ENCODE measurements around the gene GPHA2.
"Not testable (repeated sequence)": the region's sequence is repeated elsewhere in the genome, so short reads cannot be mapped to it uniquely, and the experiment has no call there.

The GPHA2 gene

GRCh38 chr11:64935359-64936081 lies at the start of gene GPHA2:
Gene GPHA2, minus strand, starts transcription at chr11:64935893. Its CDS starts 433 bp downstream, at chr11:64935460.
- DNase-seq (ENCODE audit: low read depth), result peak; percentile 33
- no peaks in the 10 kb centered on the region for H3K4me1 ChIP-seq (ENCODE audit: control insufficient read depth, insufficient read depth, low read length)
- H3K9ac ChIP-seq (ENCODE audit: low read length), result no peak within 1 kb of the TSS
- H3K27me3 ChIP-seq (replicated peaks; ENCODE audit: control insufficient read depth, insufficient read depth, low read length), result no peaks in the 10 kb centered on the region
- peaks cover 29% of the 10 kb centered on the region for H3K36me3 ChIP-seq (ENCODE audit: control insufficient read depth, insufficient read depth, low read length, severe bottlenecking)
- no peaks in the 10 kb centered on the region for H3K9me3 ChIP-seq (ENCODE audit: control insufficient read depth, low read length)
- no peak within 1 kb of the TSS for H3K4me3 ChIP-seq (ENCODE audit: low read length)

- not testable (repeated sequence) for DNase-seq (ENCODE audit: low read depth); H3K4me3 ChIP-seq (ENCODE audit: low read length)
Observed at GRCh38 chr11:64983339-64983738, 47.6 kb upstream of the GPHA2 start.

GRCh38 chr11:64976651-64977050 lies 41.0 kb upstream of the GPHA2 start:
- Histone ChIP-seq H3K4me3 (ENCODE audit: low read length) (no peak overlapping the region), H3K9me3 (ENCODE audit: control insufficient read depth, low read length) (no peaks in the 10 kb centered on the region), H3K4me1 (ENCODE audit: control insufficient read depth, insufficient read depth, low read length) (peaks cover 6% of the 10 kb centered on the region), H3K27me3 (replicated peaks; ENCODE audit: control insufficient read depth, insufficient read depth, low read length) (peaks cover 14% of the 10 kb centered on the region), H3K36me3 (ENCODE audit: control insufficient read depth, insufficient read depth, low read length, severe bottlenecking) (no peaks in the 10 kb centered on the region), H3K9ac (ENCODE audit: low read length) (no peak overlapping the region)
- DNase-seq (ENCODE audit: low read depth), result no peak

More at GRCh38 chr11:64983339-64983738, 47.6 kb upstream of the GPHA2 start:
- H3K4me1 ChIP-seq (ENCODE audit: control insufficient read depth, insufficient read depth, low read length); H3K36me3 ChIP-seq (ENCODE audit: control insufficient read depth, insufficient read depth, low read length, severe bottlenecking); H3K9ac ChIP-seq (ENCODE audit: low read length); H3K9me3 ChIP-seq (ENCODE audit: control insufficient read depth, low read length); H3K27me3 ChIP-seq (replicated peaks; ENCODE audit: control insufficient read depth, insufficient read depth, low read length): not testable (repeated sequence)

GRCh38 chr11:64974124-64974523 lies 38.4 kb upstream of the GPHA2 start:
- no peaks in the 10 kb centered on the region for H3K36me3 ChIP-seq (ENCODE audit: control insufficient read depth, insufficient read depth, low read length, severe bottlenecking)
- H3K4me1 ChIP-seq (ENCODE audit: control insufficient read depth, insufficient read depth, low read length), result peaks cover 8% of the 10 kb centered on the region
- no peak overlapping the region for H3K4me3 ChIP-seq (ENCODE audit: low read length)
- peaks cover 18% of the 10 kb centered on the region for H3K27me3 ChIP-seq (replicated peaks; ENCODE audit: control insufficient read depth, insufficient read depth, low read length)
- DNase-seq (ENCODE audit: low read depth), result no peak
- no peaks in the 10 kb centered on the region for H3K9me3 ChIP-seq (ENCODE audit: control insufficient read depth, low read length)
- no peak overlapping the region for H3K9ac ChIP-seq (ENCODE audit: low read length)

- no peak for DNase-seq (ENCODE audit: low read depth)
- Histone ChIP-seq H3K36me3 (ENCODE audit: control insufficient read depth, insufficient read depth, low read length, severe bottlenecking) (no peaks in the 10 kb centered on the region), H3K4me1 (ENCODE audit: control insufficient read depth, insufficient read depth, low read length) (peaks cover 8% of the 10 kb centered on the region), H3K9ac (ENCODE audit: low read length) (peak within 1 kb of the TSS; percentile 49), H3K9me3 (ENCODE audit: control insufficient read depth, low read length) (no peaks in the 10 kb centered on the region), H3K27me3 (replicated peaks; ENCODE audit: control insufficient read depth, insufficient read depth, low read length) (peaks cover 13% of the 10 kb centered on the region), H3K4me3 (ENCODE audit: low read length) (peak within 1 kb of the TSS; percentile 66)
Observed at GRCh38 chr11:64971421-64972233, 35.9 kb upstream of the GPHA2 start, which contains the start of gene MAJIN. Gene MAJIN, minus strand, starts transcription at chr11:64972108. Its CDS starts 12,703 bp downstream, at chr11:64959405.

GRCh38 chr11:64970731-64971151 lies 35.0 kb upstream of the GPHA2 start:
- DNase-seq (ENCODE audit: low read depth), result no peak
- H3K4me1 ChIP-seq (ENCODE audit: control insufficient read depth, insufficient read depth, low read length), result peaks cover 8% of the 10 kb centered on the region
- H3K9ac ChIP-seq (ENCODE audit: low read length), result no peak overlapping the region
- H3K4me3 ChIP-seq (ENCODE audit: low read length), result no peak overlapping the region
- H3K36me3 ChIP-seq (ENCODE audit: control insufficient read depth, insufficient read depth, low read length, severe bottlenecking), result no peaks in the 10 kb centered on the region
- H3K27me3 ChIP-seq (replicated peaks; ENCODE audit: control insufficient read depth, insufficient read depth, low read length), result peaks cover 10% of the 10 kb centered on the region
- H3K9me3 ChIP-seq (ENCODE audit: control insufficient read depth, low read length), result no peaks in the 10 kb centered on the region

GRCh38 chr11:64969209-64969608 lies 33.5 kb upstream of the GPHA2 start:
- H3K27me3 ChIP-seq (replicated peaks; ENCODE audit: control insufficient read depth, insufficient read depth, low read length), result peaks cover 10% of the 10 kb centered on the region
- no peak overlapping the region for H3K4me3 ChIP-seq (ENCODE audit: low read length)
- H3K9me3 ChIP-seq (ENCODE audit: control insufficient read depth, low read length), result no peaks in the 10 kb centered on the region
- DNase-seq (ENCODE audit: low read depth), result peak; percentile 34
- H3K9ac ChIP-seq (ENCODE audit: low read length), result no peak overlapping the region
- H3K36me3 ChIP-seq (ENCODE audit: control insufficient read depth, insufficient read depth, low read length, severe bottlenecking), result no peaks in the 10 kb centered on the region
- peaks cover 8% of the 10 kb centered on the region for H3K4me1 ChIP-seq (ENCODE audit: control insufficient read depth, insufficient read depth, low read length)

- H3K4me3 ChIP-seq (ENCODE audit: low read length), result no peak overlapping the region
- peaks cover 10% of the 10 kb centered on the region for H3K27me3 ChIP-seq (replicated peaks; ENCODE audit: control insufficient read depth, insufficient read depth, low read length)
- no peaks in the 10 kb centered on the region for H3K9me3 ChIP-seq (ENCODE audit: control insufficient read depth, low read length)
- H3K9ac ChIP-seq (ENCODE audit: low read length), result no peak overlapping the region
- H3K36me3 ChIP-seq (ENCODE audit: control insufficient read depth, insufficient read depth, low read length, severe bottlenecking), result no peaks in the 10 kb centered on the region
- peaks cover 8% of the 10 kb centered on the region for H3K4me1 ChIP-seq (ENCODE audit: control insufficient read depth, insufficient read depth, low read length)
- no peak for DNase-seq (ENCODE audit: low read depth)
Observed at GRCh38 chr11:64967375-64967774, 31.7 kb upstream of the GPHA2 start.

GRCh38 chr11:64963072-64963631 lies 27.5 kb upstream of the GPHA2 start:
- no peak overlapping the region for H3K9ac ChIP-seq (ENCODE audit: low read length)
- H3K27me3 ChIP-seq (replicated peaks; ENCODE audit: control insufficient read depth, insufficient read depth, low read length), result no peaks in the 10 kb centered on the region
- H3K9me3 ChIP-seq (ENCODE audit: control insufficient read depth, low read length), result no peaks in the 10 kb centered on the region
- H3K4me3 ChIP-seq (ENCODE audit: low read length), result no peak overlapping the region
- H3K36me3 ChIP-seq (ENCODE audit: control insufficient read depth, insufficient read depth, low read length, severe bottlenecking), result no peaks in the 10 kb centered on the region
- DNase-seq (ENCODE audit: low read depth), result no peak
- H3K4me1 ChIP-seq (ENCODE audit: control insufficient read depth, insufficient read depth, low read length), result no peaks in the 10 kb centered on the region

- H3K9me3 ChIP-seq (ENCODE audit: control insufficient read depth, low read length), result no peaks in the 10 kb centered on the region
- no peaks in the 10 kb centered on the region for H3K27me3 ChIP-seq (replicated peaks; ENCODE audit: control insufficient read depth, insufficient read depth, low read length)
- no peak overlapping the region for H3K4me3 ChIP-seq (ENCODE audit: low read length)
- H3K4me1 ChIP-seq (ENCODE audit: control insufficient read depth, insufficient read depth, low read length), result no peaks in the 10 kb centered on the region
- H3K9ac ChIP-seq (ENCODE audit: low read length), result no peak overlapping the region
- H3K36me3 ChIP-seq (ENCODE audit: control insufficient read depth, insufficient read depth, low read length, severe bottlenecking), result no peaks in the 10 kb centered on the region
- peak; percentile 24 for DNase-seq (ENCODE audit: low read depth)
Observed at GRCh38 chr11:64960719-64961118, 25.0 kb upstream of the GPHA2 start.

- no peak for DNase-seq (ENCODE audit: low read depth)
- H3K4me3 ChIP-seq (ENCODE audit: low read length), result no peak overlapping the region
- no peak overlapping the region for H3K9ac ChIP-seq (ENCODE audit: low read length)
- H3K27me3 ChIP-seq (replicated peaks; ENCODE audit: control insufficient read depth, insufficient read depth, low read length), result peaks cover 5% of the 10 kb centered on the region
- no peaks in the 10 kb centered on the region for H3K36me3 ChIP-seq (ENCODE audit: control insufficient read depth, insufficient read depth, low read length, severe bottlenecking)
- H3K4me1 ChIP-seq (ENCODE audit: control insufficient read depth, insufficient read depth, low read length), result no peaks in the 10 kb centered on the region
- no peaks in the 10 kb centered on the region for H3K9me3 ChIP-seq (ENCODE audit: control insufficient read depth, low read length)
Observed at GRCh38 chr11:64959498-64959897, 23.8 kb upstream of the GPHA2 start.

Data from adipocyte (in vitro differentiated cells).